Mesothelial cell of epicardium (in vitro differentiated cells): ENCODE results near the gene SPTLC2. TPM values are rescaled to one million over a fixed set of nuclear protein-coding genes. Genes with fewer than 3 reads are reported as not detected.

Experiments used
- DNase-seq, 2 experiments: peaks; one replicate each; pipeline ENCODE4 v3.0.0; 2021; ENCODE audit warnings: low spot score in 2 of 2; ENCODE audit not compliant: unreplicated experiment in 2 of 2
- H3K27ac Mint-ChIP-seq: 2 replicates; pipeline ENCODE4 v1.8.0; 2021; ENCODE audit warnings: mixed read lengths
- H3K27me3 Mint-ChIP-seq: 2 replicates; pipeline ENCODE4 v1.8.0; 2021; ENCODE audit warnings: low read depth, mixed read lengths
- H3K36me3 Mint-ChIP-seq: 2 replicates; pipeline ENCODE4 v1.8.0; 2021; ENCODE audit warnings: mixed read lengths
- H3K4me1 Mint-ChIP-seq: 2 replicates; pipeline ENCODE4 v1.8.0; 2021; ENCODE audit warnings: mixed read lengths
- H3K4me3 Mint-ChIP-seq: 2 replicates; pipeline ENCODE4 v1.8.0; 2021; ENCODE audit warnings: mild to moderate bottlenecking, moderate library complexity, mixed read lengths
- H3K9me3 Mint-ChIP-seq: 2 replicates; pipeline ENCODE4 v1.8.0; 2021; ENCODE audit warnings: mixed read lengths
- total RNA-seq: library from RNA; stranded (reverse); gene quantifications from 3 replicates; pipeline ENCODE4 v1.2.1, GENCODE V29; 2021
- TF ChIP-seq, protein P1 (sequence below): fragments of 200-600 bp; sonication (generic); IDR thresholded peaks from one replicate; pipeline ENCODE4 v1.5.0; 2021; ENCODE audit warnings: antibody characterized with exemption; ENCODE audit not compliant: unreplicated experiment

SPTLC2 gene
- total RNA-seq, 1 donor from 2014 or later = 36.6 TPM

- H3K27me3 Mint-ChIP-seq = peaks cover 43% of the 10 kb centered on the region
- H3K4me1 Mint-ChIP-seq = peaks cover 4% of the 10 kb centered on the region
- TF ChIP-seq, protein P1, sequence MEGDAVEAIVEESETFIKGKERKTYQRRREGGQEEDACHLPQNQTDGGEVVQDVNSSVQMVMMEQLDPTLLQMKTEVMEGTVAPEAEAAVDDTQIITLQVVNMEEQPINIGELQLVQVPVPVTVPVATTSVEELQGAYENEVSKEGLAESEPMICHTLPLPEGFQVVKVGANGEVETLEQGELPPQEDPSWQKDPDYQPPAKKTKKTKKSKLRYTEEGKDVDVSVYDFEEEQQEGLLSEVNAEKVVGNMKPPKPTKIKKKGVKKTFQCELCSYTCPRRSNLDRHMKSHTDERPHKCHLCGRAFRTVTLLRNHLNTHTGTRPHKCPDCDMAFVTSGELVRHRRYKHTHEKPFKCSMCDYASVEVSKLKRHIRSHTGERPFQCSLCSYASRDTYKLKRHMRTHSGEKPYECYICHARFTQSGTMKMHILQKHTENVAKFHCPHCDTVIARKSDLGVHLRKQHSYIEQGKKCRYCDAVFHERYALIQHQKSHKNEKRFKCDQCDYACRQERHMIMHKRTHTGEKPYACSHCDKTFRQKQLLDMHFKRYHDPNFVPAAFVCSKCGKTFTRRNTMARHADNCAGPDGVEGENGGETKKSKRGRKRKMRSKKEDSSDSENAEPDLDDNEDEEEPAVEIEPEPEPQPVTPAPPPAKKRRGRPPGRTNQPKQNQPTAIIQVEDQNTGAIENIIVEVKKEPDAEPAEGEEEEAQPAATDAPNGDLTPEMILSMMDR = no peak
- no peak within 1 kb of the TSS for H3K27ac Mint-ChIP-seq
- peak within 1 kb of the TSS; percentile 65 for H3K4me3 Mint-ChIP-seq
- H3K9me3 Mint-ChIP-seq = peaks cover 4% of the 10 kb centered on the region
- DNase-seq = peak in 1 of 2 experiments; percentile 50
- H3K36me3 Mint-ChIP-seq = peaks cover 5% of the 10 kb centered on the region
Observed at GRCh38 chr14:77498120-77498979, 118.1 kb downstream of the SPTLC2 start, which contains the start of gene ISM2. Gene ISM2, minus strand, starts transcription at chr14:77498816. Its CDS starts 23 bp downstream, at chr14:77498793.

DNA sequence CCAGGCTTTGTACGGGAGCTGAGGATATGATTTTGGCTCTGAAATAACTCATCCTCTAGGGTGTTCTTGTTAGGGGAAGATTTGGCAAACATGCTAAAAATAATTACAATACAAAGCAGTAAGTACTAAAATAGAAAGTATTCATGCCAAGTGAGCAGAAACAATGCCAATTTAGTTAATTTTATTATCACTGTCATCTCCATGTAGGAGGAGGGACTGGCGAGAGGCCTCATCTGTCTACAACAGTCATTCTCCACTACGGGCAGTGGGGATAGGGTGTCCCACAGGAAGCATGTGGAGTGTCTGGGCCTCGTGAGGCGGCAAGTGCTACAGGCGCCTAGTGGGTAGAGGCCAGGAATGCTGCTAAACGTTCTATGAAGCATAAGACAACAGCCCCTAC is 121.1 kb downstream of the SPTLC2 start:
- H3K4me3 Mint-ChIP-seq = no peak overlapping the region
- H3K9me3 Mint-ChIP-seq = no peaks in the 10 kb centered on the region
- H3K27me3 Mint-ChIP-seq = peaks cover 32% of the 10 kb centered on the region
- no peak for DNase-seq
- H3K4me1 Mint-ChIP-seq = peaks cover 4% of the 10 kb centered on the region
- no peak overlapping the region for H3K27ac Mint-ChIP-seq
- TF ChIP-seq, protein P1 = no peak
- no peaks in the 10 kb centered on the region for H3K36me3 Mint-ChIP-seq

GRCh38 chr14:77491056-77491455 is 125.4 kb downstream of the SPTLC2 start:
- no peaks in the 10 kb centered on the region for H3K36me3 Mint-ChIP-seq
- H3K4me3 Mint-ChIP-seq = no peak overlapping the region
- TF ChIP-seq, protein P1 = no peak
- H3K27me3 Mint-ChIP-seq = peaks cover 5% of the 10 kb centered on the region
- no peak for DNase-seq
- no peaks in the 10 kb centered on the region for H3K9me3 Mint-ChIP-seq
- H3K4me1 Mint-ChIP-seq = no peaks in the 10 kb centered on the region
- H3K27ac Mint-ChIP-seq = no peak overlapping the region

- no peak for DNase-seq
- Mint-ChIP-seq H3K4me1 (no peaks in the 10 kb centered on the region), H3K27me3 (no peaks in the 10 kb centered on the region), H3K4me3 (no peak overlapping the region), H3K9me3 (no peaks in the 10 kb centered on the region), H3K27ac (no peak overlapping the region), H3K36me3 (no peaks in the 10 kb centered on the region)
- TF ChIP-seq, protein P1 = no peak
Observed at GRCh38 chr14:77490347-77490986, 126.0 kb downstream of the SPTLC2 start.

GRCh38 chr14:77489041-77489440 is 127.4 kb downstream of the SPTLC2 start:
- H3K4me1 Mint-ChIP-seq = no peaks in the 10 kb centered on the region
- no peaks in the 10 kb centered on the region for H3K9me3 Mint-ChIP-seq
- no peak overlapping the region for H3K4me3 Mint-ChIP-seq
- H3K27me3 Mint-ChIP-seq = no peaks in the 10 kb centered on the region
- H3K36me3 Mint-ChIP-seq = no peaks in the 10 kb centered on the region
- DNase-seq = no peak
- no peak overlapping the region for H3K27ac Mint-ChIP-seq
- TF ChIP-seq, protein P1 = no peak
